RPMI7951 (cell line): Measurements from ENCODE around the gene CLMP. TPM values are rescaled to one million over a fixed set of nuclear protein-coding genes. Genes with fewer than 3 reads are reported as not detected.
"Not testable (repeated sequence)": the region's sequence is repeated elsewhere in the genome, so short reads cannot be mapped to it uniquely, and the experiment has no call there.

Experiments used
- DNase-seq: peaks from one replicate; pipeline ENCODE4 v3.0.0-alpha.2; 2012; ENCODE audit warnings: low read depth
- total RNA-seq: library from RNA; depleted of rRNA; stranded (reverse); fragments of >200 nt; shearing (Covaris generic); gene quantifications from 2 replicates; pipeline ENCODE4 v1.2.3, GENCODE V29; 2014

Gene CLMP
- total RNA-seq, 1 experiment from 2014 or later, result 42.7 TPM

DNA sequence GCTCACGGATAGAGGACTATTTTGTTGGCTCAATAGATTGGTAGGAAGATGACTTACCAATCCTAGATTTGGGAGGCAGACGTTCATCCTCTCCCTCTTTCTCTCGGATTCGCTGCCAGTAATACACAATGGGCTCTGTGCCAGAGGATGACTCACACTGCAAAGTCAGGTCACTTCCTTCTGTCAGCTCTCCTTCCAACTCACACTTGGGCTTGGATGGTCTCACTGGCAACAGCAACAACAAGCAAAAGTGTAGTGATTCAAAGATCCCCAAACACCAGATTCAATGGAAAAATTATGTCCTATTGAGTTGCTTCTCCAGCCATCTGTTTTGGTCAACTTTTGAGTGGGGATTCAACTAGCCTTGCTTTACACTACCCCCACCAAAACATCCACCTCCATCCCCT is 111.4 kb downstream of the CLMP start:
- DNase-seq, result peak; percentile 99

DNA sequence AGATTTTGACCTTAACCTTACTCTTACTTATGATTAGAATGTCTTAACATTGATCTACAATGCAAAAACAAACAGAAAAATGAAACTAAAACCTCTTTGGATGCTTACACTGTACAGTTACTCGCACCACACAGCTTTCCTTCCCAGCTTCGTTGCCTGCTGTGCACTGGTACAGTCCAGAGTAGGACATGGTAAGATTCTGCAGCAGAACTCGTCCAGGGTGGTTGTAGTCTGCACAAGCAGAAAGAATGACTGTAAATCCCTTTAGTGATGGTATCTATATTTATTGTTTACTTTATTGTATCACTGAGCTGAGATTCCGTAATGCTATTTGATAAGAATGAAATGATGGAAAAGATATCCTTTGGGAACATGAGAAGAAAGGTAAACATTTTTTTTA is 112.1 kb downstream of the CLMP start:
- DNase-seq, result no peak

DNA sequence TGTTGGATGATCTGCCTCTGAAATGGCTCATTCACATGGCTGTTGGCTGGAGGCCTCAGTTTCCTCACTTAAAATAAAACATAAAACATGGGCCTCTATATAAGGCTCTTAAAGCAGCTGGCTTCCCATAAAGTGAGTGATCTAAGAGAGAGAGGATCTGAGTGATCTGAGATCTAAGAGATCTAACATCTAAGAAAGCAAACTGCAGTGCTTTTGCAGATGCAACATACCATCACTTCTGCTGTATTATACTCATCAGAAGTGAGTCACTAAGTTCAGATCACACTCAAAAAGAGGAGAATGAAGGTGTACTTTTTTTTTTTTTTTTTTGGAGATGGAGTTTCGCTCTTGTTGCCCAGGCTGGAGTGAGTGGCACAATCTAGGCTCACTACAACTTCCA is 115.0 kb downstream of the CLMP start:
- no peak for DNase-seq

DNA sequence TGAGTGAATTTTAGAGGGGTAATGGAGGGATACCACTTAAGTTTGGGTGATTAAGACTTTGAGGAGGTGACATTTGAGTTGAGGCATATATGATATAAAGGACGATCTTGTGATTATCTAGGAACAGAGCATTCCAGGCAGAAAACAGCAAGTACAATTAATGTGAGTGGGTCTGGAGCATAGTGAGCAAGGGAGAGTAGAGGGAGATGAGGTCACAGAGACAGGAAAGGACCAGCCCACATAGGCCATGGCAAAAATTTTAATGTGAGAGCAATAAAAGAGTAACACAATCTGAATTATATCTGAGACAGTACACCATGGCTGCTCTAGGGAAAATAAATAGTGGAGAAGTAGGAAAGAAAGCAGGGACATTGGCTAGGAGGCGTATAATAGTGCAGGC is 118.6 kb downstream of the CLMP start:
- DNase-seq, result no peak

DNA sequence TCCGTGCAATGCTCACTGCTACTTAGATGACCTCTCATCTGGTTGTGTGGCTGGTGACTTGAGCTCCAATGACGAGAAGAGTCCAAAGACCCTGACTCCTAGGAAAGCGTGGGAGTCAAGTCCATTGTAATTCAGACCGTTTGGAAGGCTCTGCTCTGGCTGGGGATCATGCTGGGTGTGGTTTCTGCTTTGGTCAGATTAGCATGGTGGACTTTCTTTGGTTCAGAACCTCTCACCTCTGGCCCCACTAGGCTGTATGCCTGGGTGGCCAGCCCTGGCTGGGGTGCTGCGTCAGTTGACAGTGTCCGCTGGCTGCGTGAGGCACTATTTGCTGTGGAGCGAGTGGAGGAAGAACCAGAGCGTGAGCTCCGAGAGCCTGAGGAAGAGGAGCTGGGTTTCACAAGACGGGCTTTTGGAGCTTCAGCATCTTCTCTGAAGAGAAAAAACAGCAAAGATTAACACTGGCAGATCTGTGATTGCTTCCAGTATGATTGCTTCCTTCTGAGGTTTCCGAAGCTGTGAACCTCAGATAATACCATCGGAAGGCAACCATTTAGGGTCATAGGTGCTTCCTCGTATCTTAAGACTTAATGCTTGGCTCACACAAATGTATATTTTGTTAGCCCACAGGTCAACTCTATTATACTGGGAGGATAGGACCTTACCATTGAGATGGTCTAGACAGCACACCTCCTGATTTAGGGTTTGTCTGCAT is 121.5 kb downstream of the CLMP start:
- DNase-seq, result no peak

DNA sequence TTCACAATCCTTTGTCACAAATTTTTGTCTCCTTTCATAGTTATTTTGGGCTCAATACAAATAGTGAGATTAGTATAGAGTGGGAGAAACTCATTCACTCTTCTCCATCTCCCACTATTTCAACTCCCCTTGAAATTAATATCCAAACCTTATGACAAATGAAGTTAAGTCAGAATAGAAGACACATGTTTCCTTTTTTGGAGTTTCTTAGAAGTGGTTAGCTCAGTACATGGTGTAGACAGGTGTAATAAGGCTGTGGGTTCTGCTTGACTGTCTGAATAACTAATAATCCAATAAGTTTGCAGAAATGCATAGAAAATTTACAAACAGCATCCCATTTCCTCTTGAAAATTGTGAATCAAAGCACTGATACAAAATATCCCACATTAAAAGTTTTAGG is 122.3 kb downstream of the CLMP start:
- no peak for DNase-seq

DNA sequence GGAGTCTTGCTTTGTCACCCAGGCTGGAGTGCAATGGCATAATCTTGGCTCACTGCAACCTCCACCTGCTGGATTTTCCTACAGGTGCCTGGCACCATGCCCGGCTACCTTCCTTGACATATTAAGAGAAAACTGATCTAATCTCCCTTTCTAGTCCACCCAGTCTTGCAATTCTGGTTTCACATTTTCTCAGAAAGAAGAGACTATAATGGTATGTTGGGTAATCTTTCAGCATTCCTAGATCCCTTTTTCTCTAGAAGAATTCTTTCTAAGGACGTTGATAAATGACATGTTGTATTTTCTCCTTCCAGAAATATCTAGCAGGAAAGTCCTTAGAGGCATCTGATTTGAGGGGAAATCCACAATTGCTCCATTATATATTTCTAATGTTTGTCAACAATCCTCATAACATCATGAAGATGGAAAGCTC is 122.7 kb downstream of the CLMP start:
- no peak for DNase-seq

DNA sequence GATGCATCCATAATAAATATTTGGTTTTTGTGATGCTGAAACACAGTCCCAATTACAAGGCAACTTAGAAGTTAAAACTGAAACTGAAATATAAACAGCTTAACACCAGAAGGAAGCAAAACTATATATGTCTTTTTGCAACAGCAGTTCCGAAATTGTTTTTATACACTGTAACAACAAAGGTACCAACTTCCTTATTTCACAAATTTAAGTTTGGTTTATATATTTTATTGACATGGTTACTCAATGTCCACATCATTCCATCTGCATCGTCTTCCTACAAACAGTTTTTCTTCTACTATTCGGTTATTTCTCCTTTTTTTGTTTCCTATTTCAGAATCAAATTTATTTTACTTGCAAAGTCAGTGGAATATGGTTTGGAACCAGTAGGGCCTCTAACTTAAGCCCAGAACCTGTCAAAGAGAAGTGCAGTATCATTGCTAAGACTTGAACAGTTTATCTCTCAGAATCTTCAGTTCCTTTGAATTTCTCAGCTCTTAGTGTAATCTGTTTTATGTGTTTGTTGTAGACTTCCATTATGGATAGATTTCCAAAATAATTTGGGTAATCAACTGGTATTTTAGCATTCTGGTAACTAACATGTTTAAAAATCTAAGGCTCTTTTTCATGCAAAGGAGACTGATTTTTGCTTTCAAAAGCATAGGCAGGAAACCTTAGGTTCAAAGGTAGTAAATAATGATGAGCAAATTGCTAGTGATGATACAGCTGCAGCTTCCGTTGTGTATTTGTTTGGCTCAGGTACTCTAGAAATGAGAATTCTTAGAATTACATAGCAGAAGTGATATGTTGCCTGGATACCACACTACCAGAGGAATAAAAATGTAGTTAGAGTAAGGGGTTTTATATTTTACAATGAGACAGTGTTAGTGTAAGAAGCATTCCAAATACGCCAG is 124.9 kb downstream of the CLMP start:
- no peak for DNase-seq

DNA sequence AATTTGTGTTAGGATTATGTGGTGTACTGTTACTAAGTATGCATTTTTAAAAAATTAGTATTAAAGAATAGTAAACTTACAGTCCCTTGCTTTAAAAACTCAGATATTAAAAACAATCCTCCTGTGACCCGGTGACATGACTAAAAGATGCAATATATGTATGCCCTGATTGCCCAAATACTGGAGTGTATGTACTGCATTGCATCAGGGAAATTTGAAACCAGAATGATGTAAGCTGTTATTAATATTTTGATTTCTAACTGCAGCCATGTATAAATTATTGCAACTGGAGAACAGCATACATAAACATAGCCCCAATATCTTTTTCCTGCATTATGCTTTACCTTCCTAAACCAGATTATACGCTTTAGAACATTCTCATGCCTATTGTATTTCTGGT is 129.4 kb downstream of the CLMP start:
- no peak for DNase-seq

DNA sequence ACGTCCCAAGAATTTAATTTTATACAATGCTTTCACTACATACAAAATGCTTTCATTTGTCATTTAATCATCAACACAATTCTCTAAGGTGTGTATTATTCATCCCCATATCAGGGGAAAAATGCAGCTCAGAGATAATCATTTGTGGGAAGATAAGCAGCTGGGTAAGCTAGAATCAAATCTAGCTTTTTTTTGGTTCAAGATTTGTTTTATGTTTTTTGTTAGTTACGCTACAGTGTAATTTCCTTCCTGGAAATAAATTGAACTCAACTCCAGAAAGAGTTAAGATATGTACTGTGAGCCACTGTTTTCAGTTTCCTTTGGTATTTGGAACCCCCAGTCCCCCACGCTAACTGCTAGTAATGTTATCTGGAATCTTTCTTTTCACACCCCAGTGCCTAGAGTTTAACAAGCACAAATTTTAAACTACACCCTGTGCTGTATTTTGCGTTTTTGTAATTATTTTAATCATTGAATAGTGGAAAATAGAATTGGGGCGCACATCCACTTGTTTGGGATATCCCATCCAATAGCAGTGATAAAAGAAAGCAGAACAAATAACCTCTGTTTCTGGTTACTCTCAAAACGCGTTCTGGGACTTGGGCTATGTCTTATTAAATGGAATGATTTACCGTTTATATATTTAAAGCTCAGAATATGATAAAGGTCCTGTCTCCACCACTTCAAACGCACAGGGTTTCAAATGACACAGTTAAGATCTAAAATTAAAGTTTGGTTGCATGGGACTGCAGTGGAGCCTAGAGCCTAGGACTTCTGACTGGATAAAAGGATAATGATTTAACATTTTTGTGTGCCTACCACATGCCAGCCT is 131.0 kb downstream of the CLMP start:
- DNase-seq, result no peak

DNA sequence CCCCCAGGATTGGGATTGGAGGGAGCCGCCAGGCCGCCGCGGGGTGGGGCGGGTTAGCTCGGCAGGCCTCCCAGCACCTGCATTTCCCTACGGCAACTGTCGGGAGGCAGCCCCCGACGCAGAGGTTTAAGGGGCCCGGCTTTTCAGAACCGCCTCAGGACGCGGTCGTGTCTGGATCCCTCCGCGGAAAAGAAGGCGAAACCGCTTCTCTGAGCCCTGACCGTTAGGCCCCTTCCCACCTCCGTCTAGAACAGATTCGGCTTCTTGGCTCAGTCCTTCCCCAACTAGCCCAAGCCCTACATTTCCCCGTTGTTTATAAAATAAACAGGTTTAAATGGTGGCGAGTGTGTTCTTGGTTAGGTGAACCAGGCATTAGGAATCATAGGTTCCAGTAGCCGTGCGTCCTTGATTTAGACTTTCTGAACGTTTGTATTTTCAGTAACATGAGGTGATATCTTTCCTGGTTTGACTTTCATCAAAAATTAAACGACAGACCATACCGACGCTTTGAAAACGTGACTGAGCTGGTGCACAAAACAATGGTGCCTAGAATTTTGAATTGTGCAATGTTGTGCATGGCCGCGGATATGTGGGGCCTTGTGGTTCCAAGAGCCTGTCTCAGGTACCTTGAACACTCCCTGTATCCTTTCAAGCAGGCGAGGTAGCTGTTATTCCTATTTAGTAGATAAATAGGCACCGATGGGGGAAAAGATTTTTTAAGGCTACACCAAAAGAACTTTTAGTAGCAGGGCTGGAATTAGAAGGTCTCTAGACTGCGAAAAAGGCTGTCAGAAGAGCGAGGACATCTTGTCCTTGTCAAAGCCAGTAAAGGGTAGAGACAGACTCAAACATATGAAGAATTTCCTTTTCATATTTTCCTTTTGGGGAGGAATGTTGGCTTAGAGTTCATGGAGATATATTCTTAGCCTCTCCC is 131.9 kb downstream of the CLMP start:
- peak; percentile 67 for DNase-seq

DNA sequence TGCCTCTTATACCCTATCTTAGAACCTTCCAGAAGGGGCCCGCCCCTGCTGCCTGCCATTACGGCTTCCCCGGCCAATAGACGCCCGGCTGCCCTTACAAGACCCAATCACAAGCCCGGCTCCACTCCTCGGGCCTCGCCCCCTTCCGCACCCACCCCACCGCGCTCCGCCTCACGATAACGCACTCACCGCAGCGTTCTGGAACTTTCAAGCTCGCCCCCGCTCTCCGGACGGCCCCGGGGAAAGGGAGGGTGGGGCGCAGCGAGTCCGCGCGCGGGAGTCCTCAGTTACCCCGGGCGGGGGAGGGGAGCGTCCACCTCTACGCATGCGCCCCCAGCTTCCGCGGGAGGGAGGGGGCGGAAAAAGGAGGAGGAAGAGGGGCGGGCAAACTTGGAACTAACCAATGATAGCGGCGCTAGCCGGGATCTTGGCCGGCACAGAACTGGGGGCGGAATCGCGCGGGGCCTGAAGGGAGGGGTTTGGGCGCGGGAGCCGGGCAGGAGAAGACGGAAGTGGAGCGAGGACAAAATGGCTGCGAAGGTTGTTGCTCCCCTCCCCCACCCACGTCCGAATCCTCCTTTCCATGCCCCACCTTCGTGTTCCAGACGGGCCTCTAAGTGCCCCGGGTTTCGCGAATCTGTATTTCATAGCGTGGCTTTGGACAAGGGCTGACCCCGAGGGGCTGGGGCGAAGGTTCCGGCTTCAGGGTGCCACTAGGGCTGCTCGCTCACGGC is 132.7 kb downstream of the CLMP start:
- peak; percentile 99 for DNase-seq

DNA sequence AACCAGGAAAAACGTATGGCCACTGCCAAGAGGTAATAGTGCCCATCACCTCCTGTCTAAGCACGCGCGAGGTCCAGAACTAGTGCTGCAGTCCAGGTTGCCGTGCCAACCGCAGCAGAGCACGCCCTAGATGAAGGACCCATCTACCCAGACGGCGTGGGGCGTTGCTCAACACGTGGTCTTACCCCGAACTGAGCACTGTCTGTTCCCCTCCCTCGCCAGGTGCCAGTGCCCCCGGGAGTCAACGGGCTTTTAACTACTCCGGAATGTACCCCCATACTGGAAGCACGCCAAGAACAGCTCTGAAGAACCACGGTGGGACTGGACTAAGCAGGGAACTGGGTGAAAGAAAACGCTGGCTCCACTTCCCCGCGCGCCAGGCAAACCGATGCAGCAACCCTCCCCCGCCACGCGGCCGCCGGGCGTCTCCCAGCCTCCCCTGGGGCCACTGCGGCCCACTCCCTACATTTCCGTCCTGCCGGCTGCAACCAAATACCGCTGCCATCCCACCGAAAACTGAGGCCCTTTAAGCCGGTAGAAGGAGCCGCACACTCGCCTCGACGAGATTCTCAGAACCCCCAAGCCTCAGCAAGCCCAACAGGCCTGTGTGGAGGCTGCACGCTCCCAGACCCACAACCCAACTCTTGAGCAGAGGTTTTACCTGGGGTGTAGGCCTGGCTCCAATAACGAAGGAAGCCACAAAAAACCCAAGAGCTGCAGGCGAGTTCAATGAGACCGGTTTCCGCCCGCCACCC is 133.5 kb downstream of the CLMP start, which contains the start of gene HSPA8:
TSS of gene HSPA8 (minus strand) at position 734 of the 755 bp plus-strand sequence. CDS start 812 bp downstream, outside the sequence.
- peak; percentile 71 for DNase-seq

DNA sequence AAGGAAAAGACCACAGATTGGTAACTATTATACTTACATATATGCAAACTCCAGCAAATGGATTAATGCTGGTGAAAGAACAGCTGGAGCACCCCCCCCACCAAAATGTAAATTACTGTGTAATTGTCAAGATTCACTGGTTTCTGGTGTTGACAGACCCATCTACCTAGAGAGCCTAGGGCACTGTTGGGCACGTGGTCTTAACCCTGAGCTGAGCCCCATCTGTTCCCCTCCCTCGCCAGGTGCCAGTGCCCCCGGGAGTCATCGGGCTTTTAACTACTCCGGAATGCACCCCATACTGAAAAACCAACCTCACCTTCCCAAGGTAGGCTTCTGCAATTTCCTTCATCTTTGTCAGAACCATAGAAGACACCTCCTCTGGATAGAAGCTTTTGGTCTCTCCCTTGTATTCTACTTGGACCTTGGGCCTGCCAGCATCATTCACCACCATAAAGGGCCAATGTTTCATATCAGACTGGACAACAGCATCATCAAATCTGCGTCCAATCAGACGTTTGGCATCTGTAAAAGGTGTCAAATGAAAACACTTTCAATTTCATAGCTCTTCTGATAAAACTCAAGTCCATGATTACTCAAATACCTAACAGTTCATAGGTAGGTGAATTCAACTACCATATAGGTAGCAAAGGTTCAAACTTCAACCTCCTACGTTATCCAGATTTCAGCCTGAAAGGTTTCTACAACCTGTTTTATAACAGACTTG is 134.6 kb downstream of the CLMP start:
- no peak for DNase-seq

DNA sequence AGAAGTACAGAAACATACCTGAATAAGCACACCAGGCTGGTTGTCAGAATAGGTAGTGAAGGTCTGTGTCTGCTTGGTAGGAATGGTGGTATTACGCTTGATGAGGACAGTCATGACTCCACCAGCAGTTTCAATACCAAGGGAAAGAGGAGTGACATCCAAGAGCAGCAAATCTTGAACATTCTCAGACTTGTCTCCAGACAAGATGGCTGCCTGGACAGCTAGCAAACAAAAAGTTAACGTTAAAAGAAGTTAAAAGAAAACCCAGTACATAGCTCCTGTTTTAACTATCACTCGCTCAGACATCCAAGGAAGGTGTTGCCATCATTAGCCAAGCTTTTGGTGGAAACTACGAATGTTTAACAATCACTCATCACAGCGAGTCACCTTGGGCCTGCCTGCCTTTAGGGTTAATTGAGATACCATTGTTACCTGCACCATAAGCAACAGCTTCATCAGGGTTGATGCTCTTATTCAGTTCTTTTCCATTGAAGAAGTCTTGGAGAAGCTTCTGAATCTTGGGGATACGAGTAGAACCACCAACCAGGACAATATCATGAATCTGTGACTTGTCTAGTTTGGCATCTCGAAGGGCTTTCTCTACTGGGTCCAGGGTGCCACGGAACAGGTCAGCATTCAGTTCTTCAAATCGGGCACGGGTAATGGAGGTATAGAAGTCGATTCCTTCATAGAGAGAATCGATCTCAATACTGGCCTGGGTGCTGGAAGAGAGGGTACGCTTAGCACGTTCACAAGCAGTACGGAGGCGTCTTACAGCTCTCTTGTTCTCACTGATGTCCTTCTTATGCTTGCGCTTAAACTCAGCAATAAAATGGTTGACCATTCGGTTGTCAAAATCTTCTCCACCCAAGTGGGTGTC is 135.8 kb downstream of the CLMP start:
- DNase-seq, result not testable (repeated sequence)

DNA sequence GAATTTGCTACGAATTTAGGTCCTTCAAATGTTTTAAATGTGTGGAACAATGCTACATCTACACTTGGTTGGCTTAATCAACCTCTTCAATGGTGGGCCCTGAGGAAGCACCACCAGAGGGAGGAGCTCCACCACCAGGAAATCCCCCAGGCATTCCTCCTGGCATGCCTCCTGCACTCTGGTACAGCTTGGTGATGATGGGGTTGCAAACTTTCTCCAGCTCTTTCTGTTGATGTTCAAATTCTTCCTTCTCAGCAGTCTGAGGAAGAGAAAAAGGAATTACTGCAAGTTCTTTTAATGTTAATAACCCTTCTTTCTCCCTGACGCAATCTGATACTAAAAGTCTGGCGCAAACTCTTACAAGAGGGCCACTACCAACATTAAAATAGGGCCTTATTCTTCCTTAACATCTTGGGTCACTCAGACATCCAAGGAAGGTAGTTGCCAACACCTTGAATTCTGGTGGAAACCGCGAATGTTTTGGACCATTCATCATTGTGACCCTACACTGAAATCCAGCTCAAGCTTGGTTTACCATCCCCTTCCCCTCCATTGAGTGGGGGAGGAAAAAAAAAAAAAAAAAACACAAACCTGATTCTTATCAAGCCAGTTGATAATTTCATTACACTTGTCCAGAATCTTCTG is 137.3 kb downstream of the CLMP start:
- DNase-seq, result no peak

DNA sequence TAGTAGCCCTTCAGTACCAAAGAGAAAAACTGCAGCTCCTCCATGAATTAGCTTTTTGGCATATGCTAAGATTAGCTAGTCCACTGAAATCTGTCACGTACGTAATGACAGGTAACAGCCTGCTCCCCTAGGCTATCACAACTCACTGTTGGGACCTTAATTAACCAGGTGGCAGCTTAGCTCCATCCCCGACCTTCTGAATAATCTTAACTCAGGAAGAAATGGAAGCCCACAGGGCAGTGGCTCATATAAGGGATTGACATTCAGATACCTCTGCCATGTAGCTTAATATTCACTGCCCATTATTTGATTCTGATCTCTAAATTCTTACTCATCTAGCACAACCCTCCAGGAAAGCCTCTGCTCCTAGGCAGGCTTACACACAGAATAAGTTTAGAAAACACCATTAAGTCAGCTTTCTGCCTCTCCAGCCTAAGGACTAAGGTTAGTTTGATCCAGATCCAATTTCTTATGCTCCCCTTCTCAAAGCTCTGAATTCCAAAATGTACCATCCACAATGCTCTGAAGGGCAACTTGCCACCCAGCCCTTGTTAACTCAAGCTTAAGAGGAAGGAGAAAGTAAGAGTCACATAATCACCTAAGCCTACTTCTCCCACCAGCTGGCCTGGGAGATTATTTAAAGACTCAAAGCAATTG is 138.1 kb downstream of the CLMP start:
- no peak for DNase-seq
